HCT116 (cell line): Measurements from ENCODE around the gene KMT2C.

ENCODE experiments used
- SIN3A ChIP-seq: IDR thresholded peaks from 2 replicates; pipeline ENCODE4 v1.6.1; 2012; ENCODE audit warnings: low read depth
- ZFX ChIP-seq: fragments of 450-650 bp; IDR thresholded peaks from 2 replicates; pipeline ENCODE4 v1.6.1; 2017
- TF ChIP-seq, protein P1 (sequence below), 3 experiments: fragments of 200-600 bp in 1 of 3; sonication (generic) in 1 of 3; IDR thresholded peaks in 2 of 3; conservative IDR thresholded peaks in 1 of 3; 2 replicates each; pipeline ENCODE4 v1.5.1; 2012 to 2017; ENCODE audit warnings: low read depth in 2 of 3, low read length in 2 of 3, antibody characterized with exemption in 1 of 3, borderline replicate concordance in 1 of 3, control low read depth in 1 of 3, mild to moderate bottlenecking in 1 of 3, mixed read lengths in 1 of 3, mixed run types in 1 of 3, moderate library complexity in 1 of 3; ENCODE audit not compliant: insufficient read depth in 1 of 3

DNA sequence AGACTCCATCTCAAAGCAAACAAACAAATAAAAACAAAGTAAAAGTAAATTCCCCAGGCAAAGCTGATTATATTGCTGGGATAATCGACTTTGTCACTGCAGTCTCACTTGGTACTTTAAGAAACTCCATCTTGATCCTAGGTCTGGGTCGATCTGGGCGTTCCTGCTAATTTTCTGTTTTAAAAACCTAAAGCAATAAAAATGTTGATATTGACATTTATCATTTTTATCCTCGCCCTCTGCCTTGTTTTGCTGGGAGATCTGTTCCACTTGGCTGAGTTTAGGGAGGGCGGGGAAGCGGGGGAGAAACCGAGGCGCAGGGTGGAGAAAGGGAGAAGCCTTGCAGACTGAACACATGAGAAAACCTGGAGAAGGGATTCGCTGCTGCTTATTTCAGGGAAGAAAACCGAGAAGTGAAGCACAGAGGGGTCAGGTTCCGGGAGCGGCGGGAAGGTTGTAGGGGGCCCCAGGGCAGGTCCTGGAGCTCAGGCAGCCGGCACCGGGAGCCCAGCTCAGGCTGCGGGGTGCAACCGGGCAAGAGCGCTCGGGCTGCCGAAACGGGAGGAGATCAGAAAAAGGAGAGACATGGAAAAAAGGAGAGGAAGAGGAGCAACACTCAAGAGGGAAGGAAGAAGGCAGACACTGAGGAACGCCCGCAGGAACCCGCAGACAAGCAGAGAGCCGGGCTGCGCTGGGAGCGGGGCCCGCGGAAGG lies 27.3 kb upstream of the KMT2C start:
- TF ChIP-seq SIN3A (no peak), ZFX (no peak)
- TF ChIP-seq, protein P1, sequence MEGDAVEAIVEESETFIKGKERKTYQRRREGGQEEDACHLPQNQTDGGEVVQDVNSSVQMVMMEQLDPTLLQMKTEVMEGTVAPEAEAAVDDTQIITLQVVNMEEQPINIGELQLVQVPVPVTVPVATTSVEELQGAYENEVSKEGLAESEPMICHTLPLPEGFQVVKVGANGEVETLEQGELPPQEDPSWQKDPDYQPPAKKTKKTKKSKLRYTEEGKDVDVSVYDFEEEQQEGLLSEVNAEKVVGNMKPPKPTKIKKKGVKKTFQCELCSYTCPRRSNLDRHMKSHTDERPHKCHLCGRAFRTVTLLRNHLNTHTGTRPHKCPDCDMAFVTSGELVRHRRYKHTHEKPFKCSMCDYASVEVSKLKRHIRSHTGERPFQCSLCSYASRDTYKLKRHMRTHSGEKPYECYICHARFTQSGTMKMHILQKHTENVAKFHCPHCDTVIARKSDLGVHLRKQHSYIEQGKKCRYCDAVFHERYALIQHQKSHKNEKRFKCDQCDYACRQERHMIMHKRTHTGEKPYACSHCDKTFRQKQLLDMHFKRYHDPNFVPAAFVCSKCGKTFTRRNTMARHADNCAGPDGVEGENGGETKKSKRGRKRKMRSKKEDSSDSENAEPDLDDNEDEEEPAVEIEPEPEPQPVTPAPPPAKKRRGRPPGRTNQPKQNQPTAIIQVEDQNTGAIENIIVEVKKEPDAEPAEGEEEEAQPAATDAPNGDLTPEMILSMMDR (IDR thresholded peaks at IDR 0.05 in 2 of 3, conservative IDR thresholded peaks at IDR 0.05 in 1 of 3; ENCODE audit: borderline replicate concordance in 1 of 3, insufficient read depth in 1 of 3, low read depth in 2 of 3, low read length in 2 of 3) = no peak
